ENCODE measurements around the gene TUBA3D. TPM values are rescaled to one million over a fixed set of nuclear protein-coding genes. Genes with fewer than 3 reads are reported as not detected.
"Not testable (repeated sequence)": the region's sequence is repeated elsewhere in the genome, so short reads cannot be mapped to it uniquely, and the experiment has no call there.

The TUBA3D gene
- total RNA-seq, 1 donor: not detected

- TF ChIP-seq CTCF (IDR thresholded peaks at IDR 0.05; ENCODE audit: extremely low read depth, low read depth, low read length): no peak
- no peak overlapping the region for H3K27ac ChIP-seq (ENCODE audit: low read depth, low read length)
- no peak overlapping the region for H3K4me2 ChIP-seq (ENCODE audit: insufficient read depth, low read length)
- H3K4me3 ChIP-seq (ENCODE audit: insufficient read depth, low read length): no peak overlapping the region
- no peaks in the 10 kb centered on the region for H3K79me2 ChIP-seq (ENCODE audit: insufficient read depth, low read length)
- DNase-seq (ENCODE audit: insufficient read length, low spot score, missing footprints): no peak
- peaks cover 8% of the 10 kb centered on the region for H3K36me3 ChIP-seq (ENCODE audit: insufficient read depth, low read length)
- no peaks in the 10 kb centered on the region for H4K20me1 ChIP-seq (ENCODE audit: insufficient read depth, low read length)
- H3K4me1 ChIP-seq (ENCODE audit: insufficient read depth, low read length): no peaks in the 10 kb centered on the region
- H3K27me3 ChIP-seq (ENCODE audit: insufficient read depth, low read length): no peaks in the 10 kb centered on the region
- H2AFZ ChIP-seq (ENCODE audit: low read length): no peak overlapping the region
- H3K9me3 ChIP-seq (ENCODE audit: low read depth, low read length): no peaks in the 10 kb centered on the region
These were observed 40.1 kb downstream of the TUBA3D start for GRCh38 chr2:131516011-131516410.

GRCh38 chr2:131516621-131517020 is 40.7 kb downstream of the TUBA3D start:
- not testable (repeated sequence) for H3K9me3 ChIP-seq (ENCODE audit: low read depth, low read length); H3K27ac ChIP-seq (ENCODE audit: low read depth, low read length); H3K79me2 ChIP-seq (ENCODE audit: insufficient read depth, low read length); H3K36me3 ChIP-seq (ENCODE audit: insufficient read depth, low read length); H3K4me2 ChIP-seq (ENCODE audit: insufficient read depth, low read length); H3K4me1 ChIP-seq (ENCODE audit: insufficient read depth, low read length); H2AFZ ChIP-seq (ENCODE audit: low read length); H3K27me3 ChIP-seq (ENCODE audit: insufficient read depth, low read length); H4K20me1 ChIP-seq (ENCODE audit: insufficient read depth, low read length); H3K4me3 ChIP-seq (ENCODE audit: insufficient read depth, low read length)
- DNase-seq (ENCODE audit: insufficient read length, low spot score, missing footprints): peak; percentile 63
- TF ChIP-seq CTCF (IDR thresholded peaks at IDR 0.05; ENCODE audit: extremely low read depth, low read depth, low read length): peak; percentile 6

DNA sequence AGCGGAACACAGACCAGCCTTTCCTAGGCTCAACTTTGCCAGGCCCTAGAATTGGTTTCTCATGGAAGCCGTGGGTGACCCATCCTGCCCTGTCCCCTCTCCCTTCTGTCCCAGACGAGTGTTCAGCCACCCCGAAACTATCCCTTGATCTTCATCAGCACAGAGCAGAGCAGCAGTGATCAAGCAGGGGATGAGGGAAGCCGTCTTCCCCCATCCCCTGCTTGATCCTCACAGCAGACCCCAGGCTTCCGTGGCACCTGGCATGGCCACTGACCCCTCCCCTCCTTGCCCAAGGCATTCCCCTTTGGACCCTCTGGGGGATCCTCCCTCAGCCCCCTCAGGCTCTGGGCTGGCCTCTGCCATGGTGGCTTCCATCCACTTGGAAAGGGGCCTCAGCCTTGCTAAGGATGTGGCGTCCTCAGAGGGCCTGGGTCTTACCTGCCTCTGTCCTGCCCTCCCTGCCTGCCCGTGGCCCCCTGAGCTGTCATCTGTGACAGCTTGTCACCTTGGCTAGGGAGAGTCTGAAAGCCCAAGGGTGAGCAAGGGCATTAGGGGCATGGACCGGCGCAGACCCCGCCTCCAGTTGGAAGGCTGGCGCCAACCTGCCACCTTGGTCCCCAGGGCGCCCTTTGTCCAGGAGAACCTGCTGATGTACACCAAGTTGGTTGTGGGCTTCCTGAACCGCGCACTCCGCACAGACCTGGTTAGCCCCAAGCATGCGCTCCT is 41.4 kb downstream of the TUBA3D start:
- Histone ChIP-seq H3K36me3 (ENCODE audit: insufficient read depth, low read length) (peaks cover 8% of the 10 kb centered on the region), H3K79me2 (ENCODE audit: insufficient read depth, low read length) (no peaks in the 10 kb centered on the region), H4K20me1 (ENCODE audit: insufficient read depth, low read length) (no peaks in the 10 kb centered on the region), H3K27me3 (ENCODE audit: insufficient read depth, low read length) (no peaks in the 10 kb centered on the region), H3K4me2 (ENCODE audit: insufficient read depth, low read length) (no peak overlapping the region), H3K27ac (ENCODE audit: low read depth, low read length) (no peak overlapping the region), H3K9me3 (ENCODE audit: low read depth, low read length) (no peaks in the 10 kb centered on the region), H2AFZ (ENCODE audit: low read length) (no peak overlapping the region), H3K4me1 (ENCODE audit: insufficient read depth, low read length) (no peaks in the 10 kb centered on the region), H3K4me3 (ENCODE audit: insufficient read depth, low read length) (no peak overlapping the region)
- TF ChIP-seq CTCF (IDR thresholded peaks at IDR 0.05; ENCODE audit: extremely low read depth, low read depth, low read length): no peak
- DNase-seq (ENCODE audit: insufficient read length, low spot score, missing footprints): peak; percentile 69

- not testable (repeated sequence) for H3K36me3 ChIP-seq (ENCODE audit: insufficient read depth, low read length); H3K79me2 ChIP-seq (ENCODE audit: insufficient read depth, low read length); DNase-seq (ENCODE audit: insufficient read length, low spot score, missing footprints); H3K27me3 ChIP-seq (ENCODE audit: insufficient read depth, low read length); H3K27ac ChIP-seq (ENCODE audit: low read depth, low read length); H2AFZ ChIP-seq (ENCODE audit: low read length); H4K20me1 ChIP-seq (ENCODE audit: insufficient read depth, low read length); H3K9me3 ChIP-seq (ENCODE audit: low read depth, low read length); H3K4me2 ChIP-seq (ENCODE audit: insufficient read depth, low read length); H3K4me3 ChIP-seq (ENCODE audit: insufficient read depth, low read length); H3K4me1 ChIP-seq (ENCODE audit: insufficient read depth, low read length)
These were observed 41.9 kb downstream of the TUBA3D start for GRCh38 chr2:131517856-131518255.

- H3K36me3 ChIP-seq (ENCODE audit: insufficient read depth, low read length); H3K4me1 ChIP-seq (ENCODE audit: insufficient read depth, low read length); H3K27ac ChIP-seq (ENCODE audit: low read depth, low read length); H3K4me2 ChIP-seq (ENCODE audit: insufficient read depth, low read length); H3K79me2 ChIP-seq (ENCODE audit: insufficient read depth, low read length); DNase-seq (ENCODE audit: insufficient read length, low spot score, missing footprints); H3K4me3 ChIP-seq (ENCODE audit: insufficient read depth, low read length); H3K27me3 ChIP-seq (ENCODE audit: insufficient read depth, low read length); H4K20me1 ChIP-seq (ENCODE audit: insufficient read depth, low read length); H3K9me3 ChIP-seq (ENCODE audit: low read depth, low read length); H2AFZ ChIP-seq (ENCODE audit: low read length): not testable (repeated sequence)
These were observed 42.6 kb downstream of the TUBA3D start for GRCh38 chr2:131518531-131518930.
